IPS-NIHi7 (cell line): Measurements from ENCODE around the gene MON1B.

Source experiments
- DNase-seq: peaks from one replicate; pipeline ENCODE4 v3.0.0; 2012; ENCODE audit warnings: mixed read lengths; ENCODE audit errors: extremely low spot score

The MON1B gene

DNA sequence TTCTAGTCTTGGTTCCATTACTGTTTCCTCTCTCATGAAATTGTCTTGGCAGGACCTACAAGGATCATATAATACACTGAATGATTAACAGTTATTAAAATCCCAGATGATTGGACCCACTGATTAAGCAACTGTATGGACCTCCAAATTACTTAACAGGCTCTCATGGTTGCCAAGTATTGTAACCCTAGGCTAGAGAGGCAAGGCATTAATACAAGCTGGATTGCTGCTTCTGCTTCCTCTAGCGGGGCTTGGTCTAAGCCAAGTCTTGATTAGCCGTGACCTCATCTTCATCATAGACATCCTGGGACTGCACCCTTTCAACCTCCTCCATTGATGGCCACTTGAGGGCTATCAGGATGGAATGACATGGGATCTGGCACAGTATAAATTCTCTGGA, 55.2 kb downstream of the MON1B start:
- no peak for DNase-seq

GRCh38 chr16:77250400-77250799, 59.4 kb downstream of the MON1B start:
- no peak for DNase-seq
